Activated CD8-positive, alpha-beta memory T cell treated with anti-CD3 and anti-CD28 coated beads, Interleukin-2, amount 50 U/mL, for 4 hours (primary cell): ENCODE measurements around the gene MAPK8IP3.
"Not testable (repeated sequence)": the region's sequence is repeated elsewhere in the genome, so short reads cannot be mapped to it uniquely, and the experiment has no call there.

ENCODE experiments used
- DNase-seq: peaks from one replicate; pipeline ENCODE4 v3.0.0-alpha.2; 2020

The MAPK8IP3 gene

GRCh38 chr16:1680361-1680760, 25.6 kb upstream of the MAPK8IP3 start:
- DNase-seq = no peak

GRCh38 chr16:1681032-1681431, 25.0 kb upstream of the MAPK8IP3 start:
- DNase-seq = no peak

GRCh38 chr16:1687427-1688316, 18.3 kb upstream of the MAPK8IP3 start:
- DNase-seq = no peak

- DNase-seq = no peak
Observed at GRCh38 chr16:1688807-1689560, 17.0 kb upstream of the MAPK8IP3 start.

DNA sequence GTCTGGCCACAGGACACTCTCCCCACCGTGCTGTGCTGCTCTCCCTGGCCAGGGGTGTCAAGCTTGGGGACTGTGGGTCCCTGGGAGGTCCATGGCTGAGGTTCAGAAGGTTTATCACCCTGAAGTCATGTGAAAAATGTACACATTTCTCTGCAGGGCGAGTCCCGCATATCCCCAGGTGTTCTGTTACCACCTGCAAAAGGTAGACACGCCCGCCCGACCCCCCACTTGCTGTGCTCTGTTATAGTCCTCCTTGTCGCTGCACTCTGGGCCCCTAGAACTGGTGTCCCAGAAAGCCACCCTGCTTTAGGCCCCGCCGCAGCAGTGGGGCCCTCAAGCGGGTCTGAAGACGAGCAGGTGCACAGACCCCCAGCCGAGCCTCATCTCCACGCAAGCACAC, 16.1 kb upstream of the MAPK8IP3 start:
- no peak for DNase-seq

DNA sequence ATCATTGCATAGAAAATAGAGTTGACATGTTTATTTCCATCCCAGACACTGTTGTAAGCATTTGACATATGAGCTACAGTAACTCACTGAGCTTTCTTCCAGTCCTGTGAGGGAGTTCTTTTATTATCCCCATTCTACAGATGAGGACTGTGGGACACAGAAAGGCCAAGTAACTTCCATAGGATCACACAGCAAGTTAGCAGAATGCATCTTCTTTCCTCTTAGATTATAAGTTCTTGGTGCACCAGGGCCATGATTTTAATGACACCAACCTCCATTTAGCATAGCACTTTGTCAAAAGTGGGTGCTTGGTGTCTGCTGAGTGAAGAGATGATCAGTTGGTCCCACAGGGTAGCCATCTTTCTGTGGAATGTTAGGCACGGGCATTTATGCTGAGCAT, 15.2 kb upstream of the MAPK8IP3 start:
- no peak for DNase-seq

GRCh38 chr16:1691276-1691675, 14.7 kb upstream of the MAPK8IP3 start:
- no peak for DNase-seq

- DNase-seq = no peak
Observed at GRCh38 chr16:1691956-1692355, 14.0 kb upstream of the MAPK8IP3 start.

DNA sequence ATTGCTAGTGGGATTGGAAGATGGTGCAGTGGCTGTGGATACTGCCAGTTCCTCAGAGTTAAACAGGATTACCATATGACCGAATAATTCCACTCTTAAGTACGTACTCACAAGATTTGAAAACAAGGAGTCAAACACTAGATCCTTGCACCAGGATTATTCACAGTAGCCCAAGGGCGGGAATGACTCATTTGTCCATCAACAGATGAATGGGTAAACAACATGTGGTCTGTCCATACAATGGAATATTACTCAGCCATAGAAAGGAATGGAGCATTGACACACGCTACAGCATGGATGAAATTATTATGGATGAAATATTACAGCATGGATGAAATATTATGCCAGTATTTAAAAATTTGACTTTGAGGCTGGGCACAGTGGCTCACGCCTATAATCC, 9.1 kb upstream of the MAPK8IP3 start:
- DNase-seq = no peak

DNA sequence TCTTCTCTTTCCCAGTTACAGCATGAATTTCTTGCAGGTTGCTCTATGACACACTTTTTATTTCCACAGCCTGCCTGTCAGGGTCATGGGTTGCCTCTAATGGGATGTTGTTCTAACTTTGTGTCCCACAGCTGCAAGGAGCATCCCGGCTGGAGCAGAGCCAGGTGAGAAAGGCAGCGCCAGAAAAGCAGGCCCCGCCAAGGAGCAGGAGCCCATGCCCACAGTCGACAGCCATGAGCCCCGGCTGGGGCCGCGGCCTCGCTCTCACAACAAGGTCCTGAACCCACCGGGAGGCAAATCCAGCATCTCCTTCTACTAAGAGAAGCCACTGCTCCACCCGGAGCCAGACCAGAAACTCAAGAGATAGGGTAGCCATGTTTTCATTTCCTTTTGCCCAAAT, 7.3 kb upstream of the MAPK8IP3 start:
- no peak for DNase-seq

DNA sequence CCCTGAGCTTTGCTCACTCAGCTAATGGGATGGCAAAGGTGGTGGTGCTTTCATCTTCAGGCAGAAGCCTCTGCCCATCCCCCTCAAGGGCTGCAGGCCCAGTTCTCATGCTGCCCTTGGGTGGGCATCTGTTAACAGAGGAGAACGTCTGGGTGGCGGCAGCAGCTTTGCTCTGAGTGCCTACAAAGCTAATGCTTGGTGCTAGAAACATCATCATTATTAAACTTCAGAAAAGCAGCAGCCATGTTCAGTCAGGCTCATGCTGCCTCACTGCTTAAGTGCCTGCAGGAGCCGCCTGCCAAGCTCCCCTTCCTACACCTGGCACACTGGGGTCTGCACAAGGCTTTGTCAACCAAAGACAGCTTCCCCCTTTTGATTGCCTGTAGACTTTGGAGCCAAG, 5.7 kb upstream of the MAPK8IP3 start:
- DNase-seq = no peak

GRCh38 chr16:1701216-1701878, 4.6 kb upstream of the MAPK8IP3 start:
- no peak for DNase-seq

DNA sequence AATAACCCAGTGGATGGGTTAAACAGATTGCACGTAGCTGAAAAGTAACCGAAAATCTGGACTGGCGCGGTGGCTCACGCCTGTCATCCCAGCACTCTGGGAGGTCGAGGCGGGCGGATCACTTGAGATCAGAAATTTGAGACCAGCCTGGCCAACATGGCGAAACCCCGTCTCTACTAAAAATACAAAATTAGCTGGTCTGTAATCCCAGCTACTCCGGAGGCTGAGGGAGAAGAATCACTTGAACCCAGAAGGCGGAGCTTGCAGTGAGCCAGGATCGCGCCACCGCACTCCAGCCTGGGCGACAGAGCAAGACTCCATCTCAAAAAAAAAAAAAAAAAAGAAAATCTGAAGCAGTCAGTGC, 689 bp upstream of the MAPK8IP3 start:
- DNase-seq = not testable (repeated sequence)

GRCh38 chr16:1706386-1707192, 594 bp downstream of the MAPK8IP3 start:
- DNase-seq = peak; percentile 56

GRCh38 chr16:1707193-1707790, 1.3 kb downstream of the MAPK8IP3 start:
- DNase-seq = no peak

GRCh38 chr16:1708083-1708767, 2.2 kb downstream of the MAPK8IP3 start:
- DNase-seq = no peak

DNA sequence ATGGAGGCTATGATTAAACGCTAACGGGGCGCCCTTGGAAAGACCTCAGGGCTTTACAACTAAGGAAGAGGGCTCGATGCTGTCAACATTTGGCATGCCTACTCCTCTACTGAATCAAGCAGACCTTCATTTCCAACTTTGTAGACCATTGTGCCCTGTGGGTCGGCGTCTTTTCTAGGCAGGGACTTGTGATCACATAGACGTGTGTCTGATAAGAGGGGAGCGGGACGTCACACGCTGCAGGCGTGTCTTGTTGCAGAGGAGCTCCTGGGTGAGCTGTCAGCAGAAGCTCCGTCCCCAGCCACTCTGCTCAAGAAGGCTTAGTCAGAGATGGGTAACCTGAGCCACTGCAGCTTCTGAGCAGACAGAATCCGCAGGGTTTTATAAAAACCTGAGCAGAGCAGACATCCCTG, 2.8 kb downstream of the MAPK8IP3 start:
- peak; percentile 55 for DNase-seq

- DNase-seq = no peak
Observed at GRCh38 chr16:1709356-1709755, 3.4 kb downstream of the MAPK8IP3 start.

GRCh38 chr16:1710811-1711507, 5.0 kb downstream of the MAPK8IP3 start:
- DNase-seq = no peak

DNA sequence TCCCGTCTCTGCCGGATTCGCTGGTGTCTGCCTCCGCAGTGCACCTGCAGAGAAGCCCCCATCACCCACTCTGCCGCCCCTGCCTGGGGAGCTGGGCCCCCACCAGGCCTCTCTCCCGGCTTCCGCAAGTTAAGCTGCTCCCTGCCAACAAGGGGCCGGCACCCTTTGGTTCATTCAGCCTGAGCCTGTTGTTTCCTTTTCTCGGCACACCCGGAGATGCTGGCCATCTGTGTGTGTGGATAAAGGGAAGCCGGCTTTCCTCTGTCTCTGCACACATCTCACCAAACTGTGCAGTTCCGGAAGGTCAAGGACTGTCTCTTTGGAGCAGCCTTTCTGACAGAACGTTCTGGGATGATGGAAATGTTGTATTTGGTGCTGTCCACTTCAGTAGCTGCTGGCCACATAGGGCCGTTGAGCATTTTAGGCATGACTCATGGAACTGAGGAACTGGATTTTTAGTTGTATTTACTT, 6.8 kb downstream of the MAPK8IP3 start:
- no peak for DNase-seq

DNA sequence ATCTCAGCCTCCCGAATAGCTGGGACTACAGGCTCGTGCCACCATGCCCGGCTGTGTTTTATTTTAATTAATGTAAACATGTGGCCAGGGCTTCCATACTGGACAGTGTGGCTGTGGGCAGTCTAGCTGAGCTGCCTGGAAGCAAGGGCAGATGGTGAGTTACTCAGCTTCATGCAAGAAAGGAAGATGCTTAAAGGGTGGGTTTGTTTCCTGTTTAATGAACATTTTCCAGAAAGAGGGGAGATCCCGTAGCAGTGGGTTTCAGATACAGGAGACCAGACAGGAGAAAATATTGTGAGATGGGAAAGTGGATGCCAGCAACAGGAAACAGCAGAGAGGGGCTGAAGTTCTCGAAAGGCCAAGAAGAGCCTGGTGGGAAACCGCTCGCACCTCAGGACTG, 7.3 kb downstream of the MAPK8IP3 start:
- no peak for DNase-seq
